Inferior parietal cortex (tissue), 1 donor: ENCODE results near the gene SIDT1.

Source experiments
- DNase-seq: peaks from one replicate; pipeline ENCODE4 v3.0.0-alpha.2; 2016; ENCODE audit errors: extremely low spot score

Gene SIDT1

DNA sequence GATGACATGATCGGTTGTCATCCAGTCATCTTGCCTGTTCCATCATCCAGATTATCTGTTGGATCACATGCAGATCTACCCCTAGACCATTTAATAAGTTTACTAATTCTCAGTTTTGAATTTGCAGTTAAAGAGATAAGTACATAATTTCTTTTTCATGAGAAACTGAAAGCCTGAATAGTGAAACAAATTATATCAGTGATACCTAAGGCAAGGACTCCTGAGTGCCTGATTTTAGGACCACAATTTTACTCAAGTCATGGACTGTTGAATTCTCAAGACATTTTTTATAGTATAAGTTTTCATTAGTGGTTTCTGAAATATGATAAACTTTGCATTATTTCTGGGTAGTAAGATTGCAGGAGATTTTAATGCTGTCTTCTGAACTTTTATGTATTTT is 13.2 kb downstream of the SIDT1 start:
- DNase-seq = no peak

DNA sequence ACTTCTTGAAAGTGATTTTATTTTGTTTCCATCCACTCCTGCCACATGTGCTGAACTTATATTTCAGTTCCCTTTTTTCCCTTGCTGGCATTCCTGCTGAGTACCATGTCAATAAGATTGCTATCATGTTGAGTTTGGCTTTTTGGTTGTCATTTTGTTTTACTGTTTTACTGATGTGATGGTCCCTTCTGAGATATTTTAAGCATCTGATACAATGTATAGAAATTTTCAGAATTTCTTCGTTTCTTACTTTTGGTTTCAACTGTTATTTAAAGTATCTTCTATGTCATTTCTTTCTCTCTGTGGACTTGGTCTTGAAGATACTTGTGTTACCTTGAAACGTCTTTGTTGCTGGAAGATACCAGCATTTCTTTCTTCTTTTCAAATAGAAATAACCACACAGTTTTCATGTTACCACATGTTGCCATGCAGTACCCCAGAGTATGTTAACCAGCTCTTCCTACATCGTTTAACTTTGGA is 14.1 kb downstream of the SIDT1 start:
- no peak for DNase-seq

DNA sequence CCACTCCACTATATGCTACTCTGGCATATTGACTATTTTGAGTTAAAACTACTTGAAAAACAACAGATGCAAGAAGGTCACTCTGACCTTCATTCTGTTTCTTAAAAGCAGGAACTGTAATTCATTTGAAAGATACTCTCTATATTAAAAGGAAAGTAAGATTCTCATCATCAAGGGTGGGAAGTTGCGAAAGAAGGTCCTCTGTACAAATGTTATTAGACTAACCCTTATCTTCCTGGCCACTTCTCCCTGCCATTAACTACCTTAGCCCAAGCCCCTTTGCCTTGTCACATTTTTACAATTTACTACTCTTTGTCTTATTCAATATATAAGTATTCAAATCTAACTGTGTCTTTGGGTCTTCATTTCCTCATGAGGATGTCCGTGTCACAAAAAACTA is 16.1 kb downstream of the SIDT1 start:
- DNase-seq = no peak

DNA sequence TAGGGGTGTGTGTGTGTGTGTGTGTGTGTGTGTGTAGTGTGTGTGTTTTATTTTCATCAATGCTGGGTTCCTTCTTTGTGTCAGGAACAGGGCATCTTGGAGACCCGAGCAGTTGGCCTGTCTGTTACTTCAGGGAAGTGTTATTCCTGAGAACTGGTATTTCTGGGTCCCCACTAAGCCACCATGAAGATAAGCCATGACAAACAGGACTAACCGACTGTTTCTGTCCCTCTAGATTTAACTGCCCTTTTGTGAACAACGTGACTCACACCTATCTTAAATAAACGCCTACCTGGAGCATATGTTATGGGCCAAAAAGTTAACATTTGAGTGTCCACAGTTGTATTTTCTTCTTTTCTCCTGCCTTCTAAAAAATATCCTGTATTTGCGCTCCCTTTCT is 19.5 kb downstream of the SIDT1 start:
- no peak for DNase-seq

DNA sequence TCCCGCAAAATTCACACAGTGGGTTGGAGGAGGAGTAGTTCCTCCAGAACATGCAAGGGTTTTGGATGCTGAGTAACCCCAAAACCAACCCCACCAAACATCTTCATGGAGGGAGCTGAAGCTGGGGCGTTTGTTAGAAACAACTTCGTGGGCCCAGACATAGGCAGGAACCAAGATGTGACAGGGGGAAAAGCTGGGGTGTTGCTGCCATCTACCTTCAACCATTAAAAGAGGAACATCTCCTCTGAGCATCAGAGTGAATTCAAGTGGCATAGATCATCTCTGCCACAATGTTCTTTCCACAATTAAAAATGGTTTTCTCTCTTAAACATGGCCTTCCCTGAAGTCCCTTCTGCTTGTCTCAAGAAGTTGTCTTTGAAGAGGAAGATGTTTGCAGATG is 20.5 kb downstream of the SIDT1 start:
- DNase-seq = no peak

DNA sequence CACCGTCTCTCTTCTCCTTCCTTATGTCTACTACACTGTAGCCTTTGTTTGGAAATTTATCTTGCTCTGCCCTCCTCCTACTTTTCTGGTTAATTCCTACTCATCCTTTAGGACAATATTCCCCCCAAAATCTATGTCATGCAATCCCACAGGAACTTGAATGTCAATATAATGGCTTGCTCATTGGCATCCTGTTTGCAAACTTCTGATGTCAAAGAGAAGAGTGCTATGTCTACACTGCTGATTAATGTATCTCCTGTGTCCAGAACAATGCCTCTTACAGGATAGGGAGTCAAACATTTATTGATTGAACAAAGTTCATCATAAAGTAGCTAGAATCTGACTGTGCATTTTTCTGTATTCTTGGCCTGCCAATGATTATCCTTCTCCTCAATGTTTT is 22.8 kb downstream of the SIDT1 start:
- DNase-seq = no peak

DNA sequence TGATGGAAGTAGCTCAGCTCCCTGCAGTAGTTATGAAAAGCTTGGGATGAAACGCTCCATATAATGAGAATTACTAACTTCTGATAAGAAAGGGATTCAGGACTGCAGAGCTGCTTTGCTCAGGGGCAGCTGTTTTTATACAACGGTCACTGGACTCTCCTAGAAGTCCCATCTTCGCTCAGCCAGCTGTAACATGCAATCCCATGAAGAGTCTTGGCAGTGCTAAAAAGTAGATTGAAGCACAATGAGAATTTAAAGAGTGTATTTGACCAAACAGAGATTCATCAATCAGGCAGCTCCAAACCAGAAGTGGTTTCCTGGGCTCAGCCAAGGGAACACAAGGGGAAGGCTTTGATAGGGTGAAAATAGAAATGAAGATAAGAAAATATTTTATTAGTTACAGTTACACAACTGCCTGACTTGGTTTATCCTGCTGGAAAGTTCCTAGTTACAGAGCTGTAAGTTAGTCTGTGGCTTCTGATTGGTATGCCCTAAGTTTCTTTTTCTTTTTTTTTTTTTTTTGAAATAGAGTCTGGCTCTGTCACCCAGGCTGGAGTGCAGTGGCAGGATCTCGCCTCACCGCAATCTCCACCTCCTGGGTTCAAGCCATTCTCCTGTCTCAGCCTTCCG is 24.1 kb downstream of the SIDT1 start:
- DNase-seq = no peak

DNA sequence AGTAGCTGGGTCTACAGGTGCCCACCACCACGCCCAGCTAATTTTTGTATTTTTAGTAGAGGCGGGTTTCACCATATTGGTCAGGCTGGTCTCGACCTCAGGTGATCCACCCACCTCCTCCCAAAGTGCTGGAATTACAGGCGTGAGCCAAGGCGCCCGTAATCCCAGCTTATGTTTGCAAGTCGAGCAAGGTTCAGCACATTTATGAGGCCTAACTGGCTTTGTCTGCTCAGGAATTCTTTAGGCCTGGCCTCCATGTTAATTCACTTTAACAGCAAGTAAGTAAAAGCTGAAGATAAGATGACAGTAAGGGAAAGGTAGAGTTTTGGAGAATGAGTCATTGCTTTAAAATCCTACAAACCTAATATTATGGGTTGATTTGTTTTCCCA is 24.6 kb downstream of the SIDT1 start:
- DNase-seq = no peak

DNA sequence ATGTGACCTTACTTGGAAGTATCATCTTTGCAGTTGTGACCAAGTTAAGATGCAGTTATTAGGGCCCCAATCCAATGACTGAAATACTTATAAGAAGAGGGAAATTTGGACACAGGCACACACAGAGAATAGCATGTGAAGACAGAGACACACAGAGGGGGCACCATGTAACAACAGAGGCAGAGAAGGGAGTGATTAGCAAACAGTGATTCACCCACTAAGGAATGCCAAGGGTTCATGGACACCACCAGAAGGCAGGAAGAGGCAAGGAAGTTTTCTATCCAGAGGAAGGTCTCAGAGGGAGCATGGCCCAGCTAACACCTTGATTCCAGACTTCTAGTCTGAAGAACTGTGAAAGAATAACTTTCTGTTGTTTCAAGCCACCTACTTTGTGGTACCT is 25.0 kb downstream of the SIDT1 start:
- DNase-seq = no peak

DNA sequence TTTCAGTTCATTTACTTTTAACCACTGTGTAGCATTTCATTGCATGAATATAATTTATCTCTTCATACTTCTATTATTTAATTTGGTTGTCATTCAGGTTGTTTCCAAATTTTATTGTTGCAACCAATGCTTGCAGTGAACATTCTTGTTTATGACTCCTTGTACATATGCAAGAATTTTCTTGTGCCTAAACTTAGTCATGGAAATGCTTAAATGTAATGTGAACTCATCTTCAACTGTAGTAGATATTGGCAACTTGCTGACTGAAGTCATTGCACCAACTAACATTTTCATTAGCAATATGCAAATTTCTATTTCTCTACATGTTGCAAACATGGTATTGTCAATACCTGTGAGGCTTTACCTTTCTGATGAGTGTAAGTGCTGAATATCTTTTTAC is 26.7 kb downstream of the SIDT1 start:
- DNase-seq = no peak

DNA sequence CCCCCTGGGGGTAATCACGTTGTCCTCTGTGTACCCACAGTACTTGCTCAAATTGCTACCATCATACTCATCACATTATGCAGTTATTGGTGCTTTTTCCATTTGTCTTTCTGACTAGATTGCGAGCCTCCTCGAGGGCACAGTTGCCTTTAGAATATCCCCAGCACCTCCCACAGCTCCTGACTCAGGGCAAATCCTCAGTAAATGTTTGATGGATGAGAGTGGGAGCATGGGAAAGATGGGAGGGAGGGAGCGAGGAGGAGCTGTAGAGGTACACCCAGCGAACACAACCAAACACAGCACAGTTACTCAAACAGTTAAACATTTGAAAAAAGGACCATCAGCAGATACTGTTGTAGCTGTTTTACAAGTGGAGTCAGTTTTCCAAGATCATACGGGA is 27.9 kb downstream of the SIDT1 start:
- DNase-seq = no peak

DNA sequence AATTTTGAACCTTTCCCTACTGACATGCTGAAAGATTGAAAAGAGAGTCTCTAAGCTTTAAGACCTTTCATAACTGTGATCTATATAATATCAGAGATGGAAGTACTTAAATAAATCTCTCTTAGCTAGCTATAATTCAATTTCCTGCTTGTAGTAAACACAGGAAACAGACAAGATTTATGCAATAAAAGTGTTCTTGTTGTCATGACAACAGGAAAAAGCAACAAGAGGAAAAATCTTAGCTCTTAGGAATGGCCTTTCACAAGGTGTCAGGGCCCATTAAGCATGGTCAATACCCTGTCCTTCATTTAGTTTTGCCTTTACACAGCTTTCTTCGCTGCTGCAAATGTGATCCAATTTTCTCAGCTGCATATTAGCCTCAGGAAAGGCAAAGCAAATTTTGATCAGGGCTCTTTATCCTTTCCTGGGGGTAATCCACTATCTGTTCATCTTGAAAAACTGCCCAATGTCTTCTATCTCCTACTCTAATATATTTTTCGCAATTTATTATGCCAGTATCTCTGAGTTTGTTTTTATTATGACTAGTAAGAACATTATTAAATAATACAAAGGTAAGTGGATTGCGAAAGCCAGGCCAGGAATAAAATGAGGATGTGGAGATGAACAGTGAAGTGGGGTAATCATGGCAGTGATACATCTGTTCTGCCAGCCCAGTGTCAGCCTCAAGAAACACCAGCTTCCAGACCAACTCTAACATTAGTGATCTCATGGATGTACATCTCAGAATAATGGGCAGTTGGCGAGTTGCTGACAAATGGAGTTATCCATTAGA is 28.7 kb downstream of the SIDT1 start:
- no peak for DNase-seq

DNA sequence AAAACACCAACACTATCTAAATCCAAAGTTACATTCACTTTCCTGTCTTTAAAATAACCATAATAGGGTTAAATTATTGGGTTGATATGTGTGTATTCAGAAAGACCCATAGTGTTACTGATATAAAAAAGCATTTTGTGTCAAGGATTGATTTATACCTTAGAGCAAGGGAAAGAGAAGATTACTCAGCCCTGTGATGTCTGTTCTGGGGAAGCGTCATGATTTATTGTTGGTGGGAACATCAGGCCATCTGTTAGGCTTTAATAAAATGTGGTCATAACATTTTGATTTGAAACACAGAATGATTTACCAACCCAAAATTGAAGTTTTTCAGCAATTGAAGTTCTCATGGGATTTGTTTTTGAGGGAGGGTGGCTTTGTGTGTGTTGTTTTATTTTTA is 33.2 kb downstream of the SIDT1 start:
- DNase-seq = no peak

DNA sequence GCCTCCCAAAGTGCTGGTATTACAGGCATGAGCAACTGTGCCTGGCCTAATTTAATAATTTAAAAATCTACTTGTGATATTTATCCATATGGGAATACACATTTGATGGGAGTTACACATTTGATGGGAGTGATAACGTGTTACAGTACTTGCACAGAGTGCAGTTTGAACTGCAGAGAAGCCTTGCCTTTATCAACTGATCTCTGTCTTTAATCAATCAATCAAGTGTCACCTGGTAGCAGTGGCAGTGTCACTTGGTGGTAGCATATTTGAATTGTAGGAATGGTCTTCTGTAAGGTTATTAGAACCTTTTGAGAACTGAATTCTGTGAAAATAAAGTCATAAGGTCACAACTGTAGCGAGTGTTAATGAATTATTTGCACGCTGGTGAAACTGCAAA is 37.8 kb downstream of the SIDT1 start:
- no peak for DNase-seq

DNA sequence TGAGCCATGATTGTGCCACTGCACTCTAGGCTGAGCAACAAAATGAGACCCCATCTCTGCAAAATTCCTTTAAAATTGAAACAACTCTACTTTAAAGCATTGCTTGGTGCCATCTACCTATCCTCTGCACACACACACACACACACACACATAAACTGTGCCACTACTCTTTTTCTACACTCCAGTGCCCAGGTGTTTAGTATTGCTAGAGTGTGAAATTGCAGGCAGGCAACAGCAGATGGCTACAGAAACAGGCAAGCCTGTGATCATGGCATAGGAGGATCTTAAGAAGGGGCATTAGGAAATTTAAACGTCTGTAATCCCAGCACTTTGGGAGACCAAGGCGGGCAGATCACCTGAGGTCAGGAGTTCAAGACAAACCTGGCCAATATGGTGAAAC is 39.0 kb downstream of the SIDT1 start:
- no peak for DNase-seq

DNA sequence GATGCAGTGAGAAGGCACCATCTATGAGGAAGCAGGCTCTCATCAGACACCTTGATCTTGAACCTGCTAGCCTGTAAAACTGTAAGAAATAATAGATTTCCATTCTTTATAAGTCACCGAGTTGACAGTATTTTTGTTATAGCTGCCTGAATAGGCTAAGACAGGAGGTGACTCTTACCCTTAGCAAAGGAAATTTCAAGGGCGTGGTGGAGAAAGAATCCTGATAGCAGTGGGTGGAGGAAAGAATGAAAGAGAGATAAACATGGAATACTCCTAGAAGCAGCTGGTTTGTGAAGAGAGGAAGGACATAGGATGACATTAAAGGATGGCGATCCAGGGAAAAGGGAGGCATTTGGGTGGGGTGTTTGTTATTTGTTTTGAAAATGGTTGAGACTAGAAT is 41.4 kb downstream of the SIDT1 start:
- no peak for DNase-seq

DNA sequence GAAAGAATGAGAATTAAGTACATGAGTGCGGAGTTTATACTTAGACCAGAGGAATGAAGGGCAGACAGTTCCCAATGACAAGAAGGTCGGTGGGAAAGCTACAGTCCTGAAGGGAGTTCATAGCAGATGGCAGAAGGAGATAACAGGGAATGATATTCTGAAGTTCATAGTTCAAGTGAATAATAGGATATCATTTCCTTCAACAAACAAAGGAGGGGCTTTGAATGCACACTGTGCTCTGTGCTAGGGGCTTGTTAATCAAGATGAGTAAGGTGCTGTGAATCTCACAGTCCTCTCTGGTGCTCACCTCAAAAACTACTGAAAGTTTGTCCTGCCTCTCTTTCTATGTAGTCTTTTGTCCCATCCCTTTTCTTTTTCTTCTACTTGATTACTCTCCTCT is 41.9 kb downstream of the SIDT1 start:
- no peak for DNase-seq

DNA sequence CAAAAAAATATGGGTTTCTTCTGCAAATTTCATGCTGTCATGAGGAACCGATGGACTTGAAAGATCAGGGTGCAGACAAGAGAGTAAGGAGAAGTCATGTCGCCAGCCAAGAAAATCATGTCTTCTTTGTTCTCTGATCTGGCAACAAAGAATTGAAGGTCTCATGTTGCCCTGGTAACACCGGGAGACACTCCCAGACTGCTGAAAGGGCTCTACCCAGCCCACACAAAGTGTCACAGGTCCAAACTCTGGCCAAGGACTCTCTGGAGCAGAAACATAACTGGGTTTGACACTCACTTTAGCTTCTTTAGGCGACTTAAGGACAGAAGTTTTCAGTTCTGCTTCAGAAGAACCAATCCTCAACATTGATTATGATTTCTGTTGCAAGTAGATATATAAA is 42.9 kb downstream of the SIDT1 start:
- no peak for DNase-seq

DNA sequence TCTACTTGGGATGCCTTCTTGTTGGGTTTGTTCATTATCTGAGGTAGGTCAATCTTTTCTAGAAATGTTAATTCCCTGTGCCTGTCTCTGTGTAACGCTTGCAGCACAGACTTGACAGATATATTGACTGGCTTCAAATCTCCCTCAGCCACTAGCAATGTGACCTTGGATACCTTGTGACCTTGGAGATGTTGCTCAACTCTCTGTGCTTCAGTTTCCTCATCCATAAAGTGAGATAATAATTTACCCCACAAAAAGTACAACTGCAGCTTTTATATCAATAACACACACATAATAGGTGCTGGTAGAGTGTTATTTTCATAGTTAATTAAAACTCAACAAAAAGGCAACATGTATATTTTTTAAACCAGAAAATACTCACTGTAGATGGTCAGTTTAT is 52.9 kb downstream of the SIDT1 start:
- no peak for DNase-seq

DNA sequence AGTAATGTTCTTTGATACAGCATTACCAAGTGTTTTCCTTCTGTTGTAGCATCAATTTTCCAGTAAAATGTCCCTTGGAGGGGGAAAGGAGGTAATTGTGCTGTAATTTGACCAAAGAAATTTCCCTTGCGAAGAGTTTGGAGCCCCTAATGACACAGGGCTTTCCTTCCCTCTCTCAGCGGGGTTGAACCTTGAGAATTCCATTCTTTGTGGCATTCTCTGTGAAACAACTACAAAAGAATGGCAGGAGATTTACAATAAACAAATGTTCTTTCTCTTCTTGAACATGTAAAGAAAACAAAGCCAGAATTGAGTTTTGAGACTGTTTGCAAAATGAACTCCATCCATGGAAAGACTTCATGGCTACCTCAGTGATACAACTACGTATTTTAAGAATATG is 53.4 kb downstream of the SIDT1 start:
- no peak for DNase-seq

DNA sequence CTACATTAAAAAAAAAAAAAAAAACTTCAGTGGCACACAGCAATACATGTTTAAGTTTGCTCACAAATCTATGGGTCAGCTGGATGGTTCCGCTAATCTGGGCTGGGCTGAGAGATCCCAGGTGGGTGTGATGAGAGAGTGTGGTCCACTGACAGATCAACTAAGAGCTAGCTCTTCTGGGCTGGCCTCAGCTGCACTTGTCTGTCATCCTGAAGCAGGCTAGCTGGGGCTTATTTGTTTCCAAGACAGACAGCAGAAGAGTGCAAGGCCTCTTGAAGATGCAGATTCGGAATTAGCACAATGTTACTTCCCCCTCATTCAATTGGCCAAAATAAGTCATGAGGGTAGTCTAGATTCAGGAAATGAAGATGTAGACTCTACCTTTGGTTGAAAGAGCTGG is 56.5 kb downstream of the SIDT1 start:
- DNase-seq = no peak

DNA sequence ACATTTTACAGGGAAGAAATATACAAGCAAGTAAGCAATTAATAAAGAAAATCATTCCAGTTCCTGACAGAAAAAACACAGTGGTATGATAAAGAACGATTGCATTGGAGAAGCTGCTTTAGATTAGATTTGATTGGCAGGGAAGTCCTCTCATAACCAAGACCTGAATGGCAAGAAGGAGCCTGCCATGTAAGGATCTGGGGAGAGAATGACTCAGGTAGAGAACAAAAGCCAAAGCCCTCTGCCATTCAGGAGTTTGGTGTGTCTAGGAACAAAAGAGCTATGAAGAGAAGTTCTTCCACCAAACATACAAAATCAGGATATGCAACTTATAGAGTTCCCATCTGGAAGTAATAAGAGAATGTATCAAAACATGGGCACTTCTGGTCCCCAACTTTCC is 57.6 kb downstream of the SIDT1 start:
- no peak for DNase-seq

DNA sequence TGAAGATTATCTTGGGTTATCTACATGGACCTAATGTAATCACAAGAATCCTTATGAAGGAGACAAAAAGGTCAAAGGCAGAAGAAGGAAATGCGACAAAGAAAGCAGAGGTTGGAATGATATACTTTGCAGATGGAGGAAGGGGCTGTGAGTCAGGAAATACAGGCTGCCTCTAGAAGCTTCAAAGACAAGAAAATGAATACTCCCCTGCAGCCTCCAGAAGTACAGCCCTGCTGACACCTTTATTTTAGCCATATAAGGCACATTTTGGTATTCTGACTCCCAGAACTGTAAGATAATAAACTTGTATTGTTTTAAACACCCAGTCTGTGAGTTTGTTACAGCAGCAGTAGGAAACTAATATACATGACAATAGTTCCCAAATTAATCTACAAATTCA is 58.6 kb downstream of the SIDT1 start:
- no peak for DNase-seq

DNA sequence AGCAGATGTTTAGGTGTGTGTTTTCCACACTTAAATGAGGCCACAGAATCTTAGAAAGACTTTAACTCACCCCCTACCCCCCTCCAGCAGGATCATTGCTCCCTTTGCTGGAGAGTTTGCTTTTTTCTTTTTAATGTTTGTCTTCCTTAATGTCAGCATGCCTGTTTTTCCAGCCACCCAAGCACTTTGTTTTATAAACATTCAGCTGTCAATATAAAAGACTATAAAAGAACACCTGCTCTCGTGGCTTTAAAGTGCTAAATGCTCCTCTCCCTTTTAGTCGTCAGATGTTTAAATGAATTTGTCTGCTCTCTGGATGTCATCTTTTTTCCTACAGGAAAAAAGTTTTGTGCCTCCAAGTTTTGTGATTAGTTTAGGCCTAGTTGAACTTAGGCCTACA is 61.7 kb downstream of the SIDT1 start:
- no peak for DNase-seq
